Measurements from ENCODE around the gene ANAPC5.

ANAPC5 gene

DNA sequence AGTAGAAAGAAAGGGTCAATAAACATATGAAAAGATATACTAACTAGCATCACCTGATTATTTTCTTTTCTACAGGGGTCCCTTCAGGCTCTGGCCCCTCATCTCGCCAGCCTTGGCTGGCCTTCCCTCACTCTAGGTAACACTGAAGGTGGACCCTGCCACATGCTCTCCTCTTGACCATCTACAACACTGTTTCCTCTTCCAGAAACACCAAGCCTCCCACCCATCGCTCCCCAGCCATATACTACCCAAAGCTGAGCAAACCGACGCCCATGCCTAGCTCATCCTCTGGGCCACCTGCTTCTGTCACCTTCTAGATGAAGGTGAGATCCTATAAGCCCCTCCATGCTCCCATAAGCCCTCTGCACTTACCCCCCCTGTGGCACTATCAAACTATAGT lies 14.8 kb downstream of the ANAPC5 start:
- TF ChIP-seq EZH2phosphoT487 (conservative IDR thresholded peaks at IDR 0.05; ENCODE audit: low read length), result no peak
- TF ChIP-seq, protein P1, sequence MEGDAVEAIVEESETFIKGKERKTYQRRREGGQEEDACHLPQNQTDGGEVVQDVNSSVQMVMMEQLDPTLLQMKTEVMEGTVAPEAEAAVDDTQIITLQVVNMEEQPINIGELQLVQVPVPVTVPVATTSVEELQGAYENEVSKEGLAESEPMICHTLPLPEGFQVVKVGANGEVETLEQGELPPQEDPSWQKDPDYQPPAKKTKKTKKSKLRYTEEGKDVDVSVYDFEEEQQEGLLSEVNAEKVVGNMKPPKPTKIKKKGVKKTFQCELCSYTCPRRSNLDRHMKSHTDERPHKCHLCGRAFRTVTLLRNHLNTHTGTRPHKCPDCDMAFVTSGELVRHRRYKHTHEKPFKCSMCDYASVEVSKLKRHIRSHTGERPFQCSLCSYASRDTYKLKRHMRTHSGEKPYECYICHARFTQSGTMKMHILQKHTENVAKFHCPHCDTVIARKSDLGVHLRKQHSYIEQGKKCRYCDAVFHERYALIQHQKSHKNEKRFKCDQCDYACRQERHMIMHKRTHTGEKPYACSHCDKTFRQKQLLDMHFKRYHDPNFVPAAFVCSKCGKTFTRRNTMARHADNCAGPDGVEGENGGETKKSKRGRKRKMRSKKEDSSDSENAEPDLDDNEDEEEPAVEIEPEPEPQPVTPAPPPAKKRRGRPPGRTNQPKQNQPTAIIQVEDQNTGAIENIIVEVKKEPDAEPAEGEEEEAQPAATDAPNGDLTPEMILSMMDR (IDR thresholded peaks at IDR 0.05; ENCODE audit: insufficient read depth, low read length, poor library complexity, severe bottlenecking), result no peak
- H3K36me3 ChIP-seq (ENCODE audit: low read length), result peaks cover 42% of the 10 kb centered on the region
- H3K4me3 ChIP-seq (ENCODE audit: insufficient read depth, low read length, poor library complexity, severe bottlenecking), result no peak overlapping the region

DNA sequence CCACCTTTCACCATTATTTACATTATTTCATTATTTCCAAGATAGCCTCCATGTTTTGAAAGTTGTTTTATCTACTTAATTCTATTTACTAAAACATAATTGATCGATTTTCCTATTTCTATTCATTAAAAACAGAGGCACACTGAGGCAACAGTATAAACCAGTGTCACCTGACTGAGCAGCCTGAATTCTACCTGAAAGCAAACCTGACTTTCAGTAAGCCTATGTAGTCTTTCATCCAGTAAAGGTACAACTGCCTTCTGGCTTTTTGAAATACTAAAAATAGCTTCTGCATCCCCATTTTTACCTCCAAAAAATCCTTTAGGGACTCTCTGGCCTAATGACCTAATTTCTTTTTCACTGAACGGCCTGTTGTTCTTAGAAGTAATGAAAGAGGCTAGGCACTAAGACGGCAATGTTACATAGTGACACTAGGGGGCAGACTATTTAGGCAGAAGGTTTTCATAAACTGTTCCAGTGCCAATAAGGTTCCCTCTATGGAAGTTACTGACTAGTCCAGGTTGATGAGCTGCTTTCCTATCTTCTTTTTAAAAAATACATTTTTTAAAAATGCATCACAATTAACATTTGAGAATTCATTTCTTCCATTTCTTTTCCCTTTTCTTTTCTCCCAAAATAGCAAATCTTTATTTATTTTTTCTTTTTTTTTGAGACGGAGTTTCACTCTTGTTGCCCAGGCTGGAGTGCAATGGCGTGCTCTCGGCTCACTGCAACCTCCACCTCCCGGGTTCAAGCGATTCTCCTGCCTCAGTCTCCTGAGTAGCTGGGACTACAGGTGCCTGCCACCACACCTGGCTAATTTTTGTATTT lies 17.5 kb downstream of the ANAPC5 start:
- Histone ChIP-seq H3K4me3 (ENCODE audit: insufficient read depth, low read length, poor library complexity, severe bottlenecking) (no peak overlapping the region), H2AFZ (ENCODE audit: low read depth, low read length, severe bottlenecking) (no peak overlapping the region), H3K27ac (ENCODE audit: low read depth, low read length) (no peak overlapping the region), H3K4me2 (ENCODE audit: low read depth, low read length, poor library complexity, severe bottlenecking) (no peak overlapping the region), H3K36me3 (ENCODE audit: low read length) (peaks cover 48% of the 10 kb centered on the region), H3F3A (ENCODE audit: insufficient read depth) (peaks cover 13% of the 10 kb centered on the region), H4K20me1 (ENCODE audit: low read depth, low read length) (no peaks in the 10 kb centered on the region), H3K79me2 (ENCODE audit: insufficient read depth, low read length) (no peaks in the 10 kb centered on the region), H3K9me2 (replicated peaks; ENCODE audit: insufficient read depth, low read length) (no peaks in the 10 kb centered on the region), H3K9me3 (ENCODE audit: insufficient read depth, low read length) (no peaks in the 10 kb centered on the region), H3K27me3 (ENCODE audit: low read length) (no peaks in the 10 kb centered on the region), H3K9ac (ENCODE audit: low read length) (no peak overlapping the region)
- TF ChIP-seq EZH2phosphoT487 (conservative IDR thresholded peaks at IDR 0.05; ENCODE audit: low read length), result no peak
- TF ChIP-seq, protein P1 (IDR thresholded peaks at IDR 0.05; ENCODE audit: insufficient read depth, low read length, poor library complexity, severe bottlenecking), result peak; percentile 63

More for the DNA sequence above, 14.8 kb downstream of the ANAPC5 start:
- Histone ChIP-seq H3K9me3 (ENCODE audit: insufficient read depth, low read length) (no peaks in the 10 kb centered on the region), H3K27ac (ENCODE audit: low read depth, low read length) (no peak overlapping the region), H2AFZ (ENCODE audit: low read depth, low read length, severe bottlenecking) (no peak overlapping the region), H3K79me2 (ENCODE audit: insufficient read depth, low read length) (no peaks in the 10 kb centered on the region), H3F3A (ENCODE audit: insufficient read depth) (peaks cover 13% of the 10 kb centered on the region), H3K9me2 (replicated peaks; ENCODE audit: insufficient read depth, low read length) (no peaks in the 10 kb centered on the region), H3K9ac (ENCODE audit: low read length) (no peak overlapping the region), H3K27me3 (ENCODE audit: low read length) (no peaks in the 10 kb centered on the region), H4K20me1 (ENCODE audit: low read depth, low read length) (no peaks in the 10 kb centered on the region), H3K4me2 (ENCODE audit: low read depth, low read length, poor library complexity, severe bottlenecking) (no peak overlapping the region)

DNA sequence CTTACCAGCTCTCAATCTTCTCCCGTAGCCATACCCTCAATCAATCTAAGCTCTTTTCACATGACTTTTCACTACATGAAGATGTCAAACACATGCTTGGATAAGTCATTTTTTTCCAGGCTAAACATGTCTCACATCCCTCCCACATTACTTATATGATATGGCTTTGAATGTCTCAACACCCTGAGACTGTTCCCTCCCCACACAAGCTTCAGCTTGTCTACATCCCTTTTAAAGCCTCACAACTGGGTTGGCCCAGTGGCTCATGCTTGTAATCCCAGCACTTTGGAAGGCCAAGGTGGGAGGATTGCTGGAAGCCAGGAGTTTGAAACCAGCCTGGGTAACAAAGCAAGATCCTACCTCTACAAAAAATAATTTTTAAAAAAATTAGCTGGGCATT lies 18.5 kb downstream of the ANAPC5 start:
- Histone ChIP-seq H3K4me3 (ENCODE audit: insufficient read depth, low read length, poor library complexity, severe bottlenecking) (no peak overlapping the region), H3K4me2 (ENCODE audit: low read depth, low read length, poor library complexity, severe bottlenecking) (no peak overlapping the region), H3K27me3 (ENCODE audit: low read length) (no peaks in the 10 kb centered on the region), H3K36me3 (ENCODE audit: low read length) (peaks cover 48% of the 10 kb centered on the region), H2AFZ (ENCODE audit: low read depth, low read length, severe bottlenecking) (no peak overlapping the region), H3K79me2 (ENCODE audit: insufficient read depth, low read length) (no peaks in the 10 kb centered on the region), H3F3A (ENCODE audit: insufficient read depth) (peaks cover 13% of the 10 kb centered on the region), H3K9me2 (replicated peaks; ENCODE audit: insufficient read depth, low read length) (no peaks in the 10 kb centered on the region), H4K20me1 (ENCODE audit: low read depth, low read length) (no peaks in the 10 kb centered on the region), H3K27ac (ENCODE audit: low read depth, low read length) (no peak overlapping the region), H3K9me3 (ENCODE audit: insufficient read depth, low read length) (no peaks in the 10 kb centered on the region), H3K9ac (ENCODE audit: low read length) (no peak overlapping the region)
- TF ChIP-seq, protein P1 (IDR thresholded peaks at IDR 0.05; ENCODE audit: insufficient read depth, low read length, poor library complexity, severe bottlenecking), result no peak
- no peak for TF ChIP-seq EZH2phosphoT487 (conservative IDR thresholded peaks at IDR 0.05; ENCODE audit: low read length)

Measured in SU-DHL-6 (cell line).